Testis (tissue), 2 donors: ENCODE results near the gene CNTFR.
"Not testable (repeated sequence)": the region's sequence is repeated elsewhere in the genome, so short reads cannot be mapped to it uniquely, and the experiment has no call there.

Experiments used
- POLR2A ChIP-seq: fragments of 450-650 bp; IDR thresholded peaks from one replicate; pipeline ENCODE4 v1.6.1; 2017; ENCODE audit warnings: antibody characterized with exemption, mild to moderate bottlenecking, moderate library complexity
- TF ChIP-seq, protein P1 (sequence below), 3 experiments: fragments of 450-650 bp in 2 of 3; fragments of 200-600 bp in 1 of 3; sonication (generic) in 1 of 3; IDR thresholded peaks; one replicate each; pipeline ENCODE4 v1.5.1; 2016 to 2019; ENCODE audit warnings: antibody characterized with exemption in 3 of 3, mild to moderate bottlenecking in 2 of 3, moderate library complexity in 1 of 3

DNA sequence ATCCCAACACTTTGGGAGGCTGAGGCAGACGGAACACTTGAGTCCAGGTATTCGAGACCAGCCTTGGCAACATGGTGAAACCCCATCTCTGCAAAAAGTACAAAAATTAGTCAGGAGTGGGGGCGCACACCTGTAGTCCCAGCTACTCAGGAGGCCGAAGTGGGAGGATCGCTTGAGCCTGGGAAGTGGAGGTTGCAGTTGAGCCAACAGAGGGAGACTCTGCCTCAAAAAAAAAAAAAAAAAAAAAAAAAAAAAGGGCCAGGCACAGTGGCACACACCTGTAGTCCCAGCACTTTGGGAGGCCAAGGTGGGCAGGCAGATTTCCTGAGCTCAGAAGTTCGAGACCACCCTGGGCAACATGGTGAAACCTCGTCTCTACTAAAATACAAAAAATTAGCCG, 49.8 kb upstream of the CNTFR start:
- not testable (repeated sequence) for TF ChIP-seq POLR2A
- TF ChIP-seq, protein P1, sequence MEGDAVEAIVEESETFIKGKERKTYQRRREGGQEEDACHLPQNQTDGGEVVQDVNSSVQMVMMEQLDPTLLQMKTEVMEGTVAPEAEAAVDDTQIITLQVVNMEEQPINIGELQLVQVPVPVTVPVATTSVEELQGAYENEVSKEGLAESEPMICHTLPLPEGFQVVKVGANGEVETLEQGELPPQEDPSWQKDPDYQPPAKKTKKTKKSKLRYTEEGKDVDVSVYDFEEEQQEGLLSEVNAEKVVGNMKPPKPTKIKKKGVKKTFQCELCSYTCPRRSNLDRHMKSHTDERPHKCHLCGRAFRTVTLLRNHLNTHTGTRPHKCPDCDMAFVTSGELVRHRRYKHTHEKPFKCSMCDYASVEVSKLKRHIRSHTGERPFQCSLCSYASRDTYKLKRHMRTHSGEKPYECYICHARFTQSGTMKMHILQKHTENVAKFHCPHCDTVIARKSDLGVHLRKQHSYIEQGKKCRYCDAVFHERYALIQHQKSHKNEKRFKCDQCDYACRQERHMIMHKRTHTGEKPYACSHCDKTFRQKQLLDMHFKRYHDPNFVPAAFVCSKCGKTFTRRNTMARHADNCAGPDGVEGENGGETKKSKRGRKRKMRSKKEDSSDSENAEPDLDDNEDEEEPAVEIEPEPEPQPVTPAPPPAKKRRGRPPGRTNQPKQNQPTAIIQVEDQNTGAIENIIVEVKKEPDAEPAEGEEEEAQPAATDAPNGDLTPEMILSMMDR (IDR thresholded peaks at IDR 0.05) = not testable (repeated sequence)
